Renal cortical epithelial cell (primary cell): ENCODE data around the gene KYNU. TPM values are rescaled to one million over a fixed set of nuclear protein-coding genes. Genes with fewer than 3 reads are reported as not detected.
"Not testable (repeated sequence)": the region's sequence is repeated elsewhere in the genome, so short reads cannot be mapped to it uniquely, and the experiment has no call there.

Experiments used
- DNase-seq: peaks from one replicate; pipeline ENCODE4 v3.0.0-alpha.2; 2011; ENCODE audit warnings: low read depth
- total RNA-seq: library from RNA; depleted of rRNA; stranded (reverse); fragments of >200 nt; gene quantifications from 2 replicates; pipeline ENCODE4 v1.2.3, GENCODE V29; 2014

KYNU gene
- total RNA-seq, 1 donor from 2014 or later = 1.6 TPM

DNA sequence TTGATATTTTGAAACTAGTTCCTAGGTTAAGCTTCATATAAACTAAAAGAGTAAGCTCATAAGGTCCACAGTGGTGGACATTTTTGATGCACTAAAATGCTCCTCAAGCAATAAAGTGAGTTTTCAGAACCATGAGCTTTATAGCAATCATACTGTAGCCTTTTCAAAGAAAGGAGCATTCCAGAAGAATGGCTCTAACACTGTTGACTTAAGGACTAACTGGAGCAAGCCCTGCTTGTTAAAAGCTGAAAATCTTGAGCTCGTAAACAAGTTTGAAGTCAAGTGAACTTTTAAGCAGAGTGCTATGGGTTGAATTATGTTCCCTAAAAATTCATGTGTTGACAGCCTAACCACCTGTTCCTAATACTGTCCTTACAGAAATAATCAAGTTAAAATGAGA is 38.0 kb downstream of the KYNU start:
- DNase-seq = peak; percentile 54

DNA sequence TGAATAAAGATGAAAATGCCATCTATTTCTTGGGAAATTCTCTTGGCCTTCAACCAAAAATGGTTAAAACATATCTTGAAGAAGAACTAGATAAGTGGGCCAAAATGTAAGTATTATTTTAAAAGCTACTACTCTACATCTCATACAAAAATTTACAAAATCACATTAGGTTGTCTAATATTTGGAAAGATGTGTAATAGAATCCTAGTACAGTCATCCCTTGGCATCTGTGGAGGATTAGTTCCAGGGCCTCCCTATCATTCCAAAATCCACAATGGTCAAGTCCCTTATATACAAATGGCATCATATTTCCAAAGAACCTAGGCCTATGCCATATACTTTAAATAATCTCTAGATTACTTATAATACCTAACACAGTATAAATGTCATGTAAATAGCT is 41.2 kb downstream of the KYNU start:
- DNase-seq = no peak

DNA sequence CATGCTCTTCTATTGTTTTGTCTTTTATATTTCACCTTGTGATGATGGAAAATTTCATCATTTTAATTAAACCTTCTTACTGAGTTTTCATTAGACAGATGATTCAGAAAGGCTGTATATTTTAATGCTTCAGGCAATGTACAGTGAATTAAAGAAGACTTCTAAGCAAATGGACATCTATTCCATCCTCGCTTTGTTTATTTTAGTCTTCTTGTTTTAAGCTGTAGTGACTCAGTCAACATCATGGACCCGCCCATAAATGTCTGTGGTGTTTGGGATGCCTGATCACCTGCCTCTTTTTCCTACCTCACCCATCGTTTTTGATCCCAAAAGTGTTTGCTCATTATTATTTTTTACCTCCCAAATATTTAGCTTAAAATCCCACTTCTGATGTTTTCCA is 43.1 kb downstream of the KYNU start:
- no peak for DNase-seq

DNA sequence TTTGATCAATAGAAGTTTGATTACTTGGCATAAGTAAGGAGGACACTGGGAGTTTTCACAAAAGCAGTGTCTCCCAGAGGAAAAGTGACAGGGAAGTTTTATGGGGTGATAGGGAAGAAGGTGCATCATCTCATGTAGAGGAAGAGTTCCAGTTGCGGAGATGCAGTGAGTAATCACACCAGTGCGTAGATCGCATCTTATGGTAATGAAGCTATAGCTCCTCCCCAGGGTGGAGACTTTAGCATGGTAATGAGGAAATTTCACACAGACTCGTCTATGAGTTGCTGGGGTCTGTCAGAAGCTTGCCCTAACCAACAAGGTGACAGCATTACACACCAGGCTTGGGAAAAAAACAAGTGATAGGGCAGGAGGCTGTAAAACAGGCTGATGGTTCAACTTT is 49.0 kb downstream of the KYNU start:
- no peak for DNase-seq

DNA sequence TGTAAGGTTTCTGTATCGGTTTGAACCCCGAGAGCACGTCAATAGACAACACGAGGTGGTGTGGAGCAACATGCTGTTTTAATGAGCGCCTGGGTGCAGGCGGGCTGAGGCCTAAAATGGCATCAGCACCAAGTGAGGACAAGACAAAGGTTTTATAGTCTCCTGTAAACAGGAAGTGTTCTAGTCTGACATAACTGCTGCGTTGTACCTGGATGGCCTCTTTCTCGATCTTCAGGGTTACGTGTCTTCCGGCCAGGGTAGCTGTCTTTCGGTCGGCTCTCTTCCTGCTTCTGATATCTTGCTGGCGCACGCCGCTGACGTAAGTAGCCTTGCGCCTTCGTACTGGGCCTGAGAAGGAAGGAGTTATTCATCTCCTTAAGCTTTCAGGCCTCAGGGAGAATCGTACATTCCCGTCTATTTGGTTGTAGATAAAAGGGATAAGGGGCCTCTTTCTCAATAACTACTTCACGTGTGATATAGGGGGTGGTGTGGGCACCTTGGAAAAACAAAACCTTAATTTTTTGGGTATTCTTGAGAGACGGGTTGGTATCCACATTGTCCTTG is 53.5 kb downstream of the KYNU start:
- DNase-seq = no peak

DNA sequence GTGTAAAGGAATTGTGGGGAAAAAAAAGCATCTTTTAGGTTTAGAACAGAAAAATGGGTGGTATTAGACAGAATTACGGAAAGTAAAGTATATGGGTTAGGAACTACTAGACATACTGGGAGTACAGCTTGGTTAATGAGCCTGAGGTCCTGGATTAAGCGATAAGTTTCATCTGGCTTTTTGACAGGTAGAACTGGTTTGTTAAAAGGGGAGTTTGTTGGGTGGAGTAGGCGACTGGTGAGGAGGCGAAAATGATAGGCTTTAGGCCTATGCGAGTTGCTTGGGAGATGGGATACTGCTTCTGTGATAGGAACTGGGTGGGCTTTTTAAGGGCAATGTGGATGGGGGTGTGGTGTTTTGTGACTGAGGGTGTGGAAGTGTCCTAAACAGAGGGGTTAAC is 56.5 kb downstream of the KYNU start:
- no peak for DNase-seq

DNA sequence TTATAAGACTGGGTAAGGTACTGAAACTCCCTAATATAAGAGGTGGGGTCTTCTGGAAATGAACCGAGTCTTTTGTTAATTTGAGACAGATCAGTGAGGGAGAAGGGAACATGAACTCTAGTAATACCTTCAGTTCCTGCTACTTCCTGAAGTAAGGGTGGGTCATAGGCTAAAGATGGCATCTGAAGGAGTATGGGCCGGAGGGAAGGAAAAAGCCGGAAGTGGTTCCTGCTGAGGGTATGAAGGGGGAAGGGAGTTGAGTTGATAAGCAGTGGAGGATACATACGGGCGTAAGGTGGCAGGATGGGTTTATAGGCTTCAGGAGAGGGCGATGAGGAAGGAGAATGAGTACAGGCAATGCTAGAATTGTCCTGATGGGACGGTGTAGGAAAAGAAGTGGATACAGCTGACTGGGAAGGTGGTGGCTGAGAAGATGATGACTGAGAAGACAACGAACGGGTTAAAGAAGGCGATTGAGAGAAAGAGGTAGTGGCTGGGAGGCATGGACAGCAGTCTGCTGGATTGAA is 58.2 kb downstream of the KYNU start:
- DNase-seq = no peak

DNA sequence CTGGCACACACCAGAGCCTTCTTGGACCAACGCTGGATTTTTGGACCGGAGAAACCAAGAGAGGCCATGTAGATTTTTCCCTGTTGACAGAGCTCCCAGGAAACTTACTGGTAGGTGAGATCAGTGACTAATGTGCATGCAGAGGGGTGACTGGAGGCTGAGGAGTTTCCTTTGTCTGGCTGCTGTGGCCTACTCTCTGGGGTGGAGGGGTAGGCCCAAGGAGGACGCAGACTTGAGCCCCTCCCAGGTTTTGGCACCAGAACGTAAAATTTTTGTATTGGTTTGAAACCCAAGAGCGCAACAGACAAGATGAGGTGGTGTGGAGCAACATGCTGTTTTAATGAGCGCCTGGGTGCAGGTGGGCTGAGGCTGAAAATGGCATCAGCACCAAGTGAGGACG is 59.2 kb downstream of the KYNU start:
- DNase-seq = no peak

DNA sequence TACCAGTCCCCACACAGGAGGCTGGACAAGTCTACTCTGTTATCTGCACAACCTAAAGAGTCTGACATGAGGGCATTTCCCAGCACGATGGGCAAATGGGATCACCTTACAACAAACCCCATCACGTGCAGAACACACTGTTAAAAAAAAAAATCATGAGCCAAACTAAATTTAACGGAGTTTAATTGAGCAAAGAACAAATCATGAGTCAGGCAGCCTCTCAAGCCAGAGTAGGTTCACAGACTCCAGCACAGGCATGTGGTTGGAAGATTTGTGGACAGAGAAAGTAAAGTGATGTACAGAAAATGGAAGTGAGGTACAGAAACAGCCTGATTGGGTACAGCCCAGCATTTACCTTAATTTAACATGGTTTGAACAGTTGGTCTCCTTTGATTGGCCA is 59.9 kb downstream of the KYNU start:
- DNase-seq = peak; percentile 43

DNA sequence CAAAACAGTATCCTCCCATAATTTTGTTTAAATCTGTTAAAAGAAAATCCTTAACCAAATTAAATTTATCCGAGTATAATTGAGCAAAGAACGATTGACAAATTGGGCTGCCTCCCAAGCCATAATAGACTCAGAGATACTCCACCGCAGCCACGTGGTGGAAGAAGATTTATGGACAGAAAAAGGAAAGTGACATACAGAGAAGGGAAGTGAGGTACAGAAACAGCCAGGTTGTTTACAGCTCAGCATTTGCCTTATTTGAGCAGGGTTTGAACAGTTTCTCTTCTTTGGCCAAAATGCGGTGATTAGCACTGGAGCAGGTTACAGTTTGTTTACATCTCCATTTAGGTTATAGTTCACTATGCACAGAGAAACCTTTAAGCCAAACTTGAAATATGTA is 60.8 kb downstream of the KYNU start:
- DNase-seq = no peak

DNA sequence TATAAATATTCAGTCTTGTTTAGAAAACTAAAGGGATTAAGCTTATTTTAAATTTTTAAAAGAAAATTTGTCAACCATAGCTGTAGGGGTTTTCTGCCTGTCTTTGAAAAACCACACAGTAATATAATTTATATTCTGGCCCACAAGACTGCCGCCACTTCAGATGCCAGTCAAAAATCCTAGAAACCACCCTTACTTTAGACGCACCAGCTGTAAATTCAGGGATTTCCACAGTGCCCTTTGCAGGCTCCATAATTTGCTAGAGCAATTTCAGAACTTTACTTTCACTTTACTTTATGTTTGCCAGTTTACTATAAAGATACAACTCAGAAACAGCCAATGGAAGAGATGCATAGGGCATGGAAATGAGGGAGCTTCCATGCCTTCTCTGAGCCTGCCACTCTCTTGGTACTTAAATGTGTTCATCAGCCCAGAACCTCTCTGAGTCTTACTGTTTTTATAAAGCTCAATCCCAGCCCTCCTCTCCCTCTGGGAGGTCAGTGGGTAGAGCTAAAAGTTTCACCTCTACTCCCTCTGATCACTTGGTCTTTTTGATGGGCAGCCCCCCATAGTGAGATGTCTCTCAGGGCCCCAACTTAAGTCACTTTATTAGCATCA is 63.3 kb downstream of the KYNU start:
- no peak for DNase-seq

DNA sequence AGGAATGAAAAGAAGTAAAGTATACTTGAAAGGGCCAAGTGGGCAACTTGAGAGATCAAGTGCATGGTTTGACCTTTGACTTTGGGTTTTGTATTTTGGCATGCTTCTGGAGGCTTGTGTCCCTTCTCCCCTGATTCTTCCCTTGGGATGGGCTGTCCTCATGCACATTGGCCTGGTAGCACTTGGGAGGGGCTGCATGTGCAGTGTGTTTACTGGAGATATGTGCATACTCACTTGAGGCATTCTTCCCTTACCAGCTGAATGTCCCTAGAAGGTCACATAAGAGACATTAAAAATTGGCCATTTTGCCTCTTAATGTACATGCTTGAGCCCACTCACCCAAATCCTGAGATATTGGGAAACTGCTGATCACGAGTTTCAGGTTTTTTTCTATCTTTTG is 65.2 kb downstream of the KYNU start:
- no peak for DNase-seq

DNA sequence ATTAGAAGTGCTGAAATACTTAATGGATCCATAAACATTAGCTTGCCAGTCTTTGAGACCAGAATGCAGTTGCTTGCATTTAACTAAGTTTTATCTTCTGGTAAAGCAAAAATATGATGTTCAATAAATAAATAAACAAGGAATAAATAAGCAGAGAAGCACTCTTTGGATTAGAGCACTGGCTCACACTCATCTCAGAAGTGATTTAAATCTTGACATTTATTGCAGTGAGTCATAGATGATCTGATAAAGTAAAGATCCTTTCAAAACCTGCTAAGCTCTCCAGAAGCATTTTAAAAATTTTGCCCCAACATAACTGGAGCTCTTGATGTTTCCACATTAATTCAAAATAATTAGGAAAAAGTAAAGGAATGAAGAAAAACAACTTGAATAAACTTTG is 66.8 kb downstream of the KYNU start:
- DNase-seq = peak; percentile 50

DNA sequence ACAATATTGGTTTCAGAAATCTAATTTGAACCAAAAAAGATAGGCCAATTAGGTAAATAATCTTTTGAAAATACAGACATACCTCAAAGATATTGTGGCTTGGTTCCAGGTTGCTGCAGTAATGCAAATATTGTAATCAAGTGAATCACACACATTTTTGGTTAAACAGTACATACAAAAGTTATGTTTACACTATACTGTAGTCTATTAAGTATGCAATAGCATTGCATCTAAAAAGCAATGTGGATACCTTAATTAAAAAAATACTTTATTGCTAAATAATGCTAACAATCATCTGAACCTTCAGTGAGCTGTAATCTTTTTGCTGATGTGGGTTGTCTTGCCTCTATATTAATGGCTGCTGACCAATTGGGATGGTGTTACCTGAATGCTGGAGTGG is 67.3 kb downstream of the KYNU start:
- DNase-seq = no peak

DNA sequence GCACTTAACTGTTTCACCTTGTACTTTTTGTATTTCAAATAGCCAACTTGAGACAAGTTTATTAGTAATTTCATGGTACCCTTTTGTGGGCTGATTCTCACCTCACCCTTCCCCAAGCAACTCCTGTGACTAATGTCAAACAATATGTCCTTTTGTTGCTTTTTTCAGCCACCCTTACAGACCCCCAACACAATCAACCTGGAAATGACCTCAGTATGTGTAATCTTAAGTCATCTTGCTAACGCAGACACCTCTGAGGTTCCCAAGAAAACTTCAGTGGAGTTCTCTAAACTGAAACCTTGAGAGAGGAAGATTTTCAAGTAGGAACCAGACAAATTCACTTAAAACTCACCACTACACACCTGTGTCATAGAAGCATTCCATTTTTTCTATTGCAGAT is 69.5 kb downstream of the KYNU start:
- peak; percentile 9 for DNase-seq

DNA sequence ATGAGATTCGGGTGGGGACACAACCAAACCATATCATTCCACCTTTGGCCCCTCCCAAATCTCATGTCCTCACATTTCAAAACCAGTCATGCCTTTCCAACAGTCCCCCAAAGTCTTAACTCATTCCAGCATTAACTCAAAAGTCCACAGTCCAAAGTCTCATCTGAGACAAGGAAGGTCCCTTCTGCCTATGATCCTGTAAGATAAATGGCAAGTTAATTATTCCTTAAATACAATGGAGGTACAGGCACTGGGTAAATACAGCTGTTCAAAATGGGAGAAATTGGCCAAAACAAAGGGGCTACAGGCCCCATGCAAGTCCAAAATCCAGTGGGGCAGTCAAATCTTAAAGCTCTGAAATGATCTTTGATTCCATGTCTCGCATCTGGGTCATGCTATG is 71.3 kb downstream of the KYNU start:
- not testable (repeated sequence) for DNase-seq

DNA sequence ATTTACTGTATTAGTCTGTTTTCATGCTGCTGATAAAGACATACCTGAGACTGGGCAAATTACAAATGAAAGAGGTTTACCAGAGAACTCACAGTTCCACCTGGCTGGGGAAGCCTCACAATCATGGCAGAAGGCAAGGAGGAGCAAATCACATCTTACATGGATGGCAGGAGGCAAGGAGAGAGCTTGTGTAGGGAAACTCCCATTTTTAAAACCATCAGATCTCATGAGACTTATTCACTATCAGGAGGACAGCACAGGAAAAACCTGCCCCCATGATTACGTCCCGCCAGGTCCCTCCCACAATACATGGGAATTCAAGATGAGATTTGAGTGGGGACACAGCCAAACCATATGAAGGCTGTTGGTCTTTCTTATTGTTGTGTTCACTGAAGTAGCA is 72.9 kb downstream of the KYNU start:
- not testable (repeated sequence) for DNase-seq

DNA sequence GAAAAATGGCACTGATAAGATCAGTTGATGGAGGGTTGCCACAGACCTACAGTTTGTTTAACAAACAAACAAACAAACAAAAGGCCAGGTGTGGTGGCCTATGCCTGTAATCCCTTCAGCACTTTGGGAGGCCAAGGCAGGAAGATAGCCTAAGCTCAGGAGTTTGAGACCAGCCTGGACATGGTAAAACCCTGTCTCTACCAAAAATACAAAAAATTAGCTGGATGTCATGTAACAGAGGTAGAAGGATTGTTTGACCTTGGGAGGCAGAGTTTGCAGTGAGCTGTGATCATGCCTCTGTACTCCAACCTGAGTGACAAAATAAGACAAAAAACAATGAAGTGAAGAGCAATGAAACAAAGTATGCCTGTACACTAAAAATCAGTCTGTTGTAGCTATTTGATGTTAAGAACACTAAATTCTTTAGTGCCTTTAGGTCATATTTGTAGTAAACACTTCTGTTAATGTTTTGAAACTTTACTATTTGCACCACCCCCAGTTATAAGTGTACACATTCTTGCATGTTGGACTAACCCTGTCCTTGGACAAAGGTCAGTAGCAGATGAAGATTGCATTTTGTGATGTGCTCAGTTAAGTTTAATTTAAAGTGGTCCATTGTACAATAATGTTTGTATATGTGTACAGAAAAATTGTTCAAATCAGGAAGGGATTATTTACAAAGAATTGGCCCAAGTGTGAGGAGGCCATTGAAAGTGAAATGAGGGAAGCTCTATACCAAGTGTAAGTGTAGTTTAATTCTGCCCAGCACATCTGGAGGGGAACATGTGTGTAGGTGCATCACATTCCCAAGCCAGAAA is 73.9 kb downstream of the KYNU start:
- peak; percentile 14 for DNase-seq

DNA sequence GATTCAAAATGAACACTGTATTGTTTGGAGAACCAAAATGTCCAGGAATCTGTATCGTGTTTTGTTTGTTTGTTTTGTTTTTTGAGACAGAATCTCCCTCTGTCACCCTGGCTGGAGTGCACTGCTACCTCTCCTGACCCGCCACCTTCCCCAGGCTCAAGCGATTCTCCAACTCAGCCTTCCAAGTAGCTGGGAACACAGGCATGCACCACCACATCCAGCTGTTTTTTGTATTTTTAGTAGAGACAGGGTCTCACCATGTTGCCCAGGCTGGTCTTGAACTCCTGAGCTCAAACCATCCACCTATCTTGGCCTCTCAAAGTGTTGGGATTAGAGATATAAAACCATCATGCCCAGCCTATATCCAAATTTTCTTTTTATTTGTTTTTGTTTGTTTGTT is 74.6 kb downstream of the KYNU start:
- DNase-seq = no peak

DNA sequence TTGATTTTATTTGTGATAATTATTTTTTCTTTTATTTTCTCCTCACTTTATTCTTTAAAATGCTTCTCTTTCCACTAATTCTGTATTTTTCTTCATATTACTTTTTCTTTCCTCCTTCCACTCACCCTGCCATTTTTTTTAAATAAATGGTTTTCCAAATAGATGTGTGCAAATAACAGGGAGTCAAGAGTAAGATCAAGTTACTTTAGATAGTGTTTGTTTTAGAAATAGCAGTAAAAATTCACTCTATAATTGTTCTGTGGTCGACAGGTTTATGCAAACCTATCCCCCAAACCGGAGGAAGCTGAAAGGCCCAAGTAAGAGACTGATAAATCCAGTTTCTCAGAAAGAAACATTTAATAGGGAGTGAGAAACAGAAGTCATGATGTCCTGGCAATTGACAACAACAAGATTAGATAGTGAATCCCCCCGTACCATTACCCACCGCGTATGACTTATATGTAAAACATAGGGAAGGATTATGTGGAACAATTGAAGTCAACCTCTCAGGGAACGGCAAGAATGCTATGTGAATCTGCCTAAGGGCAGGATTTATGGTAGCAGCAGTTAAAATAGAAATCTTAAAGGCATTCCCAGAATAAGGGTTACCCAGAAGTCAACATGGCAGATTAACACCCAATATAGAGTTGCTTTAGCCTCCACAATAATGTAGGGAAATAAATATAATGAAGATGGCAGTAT is 75.5 kb downstream of the KYNU start:
- no peak for DNase-seq

DNA sequence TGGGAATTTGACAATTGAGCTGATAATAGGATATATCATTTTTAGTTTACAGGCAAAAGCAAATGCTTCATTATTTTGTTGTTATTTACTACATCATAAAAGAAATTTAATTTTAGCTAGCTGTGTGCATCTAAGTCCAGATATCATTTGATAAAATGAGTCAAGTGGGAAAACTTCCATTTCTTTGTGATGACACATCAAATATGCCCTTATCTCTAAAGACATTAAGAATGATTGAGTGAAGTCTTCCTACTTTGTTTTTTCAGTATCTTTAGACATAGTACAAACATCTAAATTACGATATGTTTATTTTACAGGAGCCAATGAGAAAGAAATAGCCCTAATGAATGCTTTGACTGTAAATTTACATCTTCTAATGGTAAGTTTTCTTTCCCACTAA is 77.0 kb downstream of the KYNU start:
- no peak for DNase-seq

DNA sequence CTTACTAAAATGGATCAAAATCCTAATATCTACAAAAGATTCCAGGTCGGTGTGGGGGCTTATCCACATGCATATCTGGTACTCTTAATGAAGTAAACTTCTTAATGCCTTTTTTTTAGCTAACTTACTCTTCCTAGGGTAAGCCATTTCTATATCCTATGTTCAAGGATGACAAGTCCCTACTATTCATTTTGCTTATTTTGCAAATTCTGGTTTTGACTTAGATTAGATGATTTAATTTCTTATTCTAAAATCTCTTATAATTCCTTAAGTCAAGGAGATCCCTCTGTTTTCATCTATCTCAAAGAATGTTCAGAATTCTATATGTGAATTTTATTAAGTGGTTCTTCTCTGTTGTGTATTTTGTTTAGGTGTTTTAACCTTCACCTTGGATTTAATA is 79.7 kb downstream of the KYNU start:
- DNase-seq = no peak

DNA sequence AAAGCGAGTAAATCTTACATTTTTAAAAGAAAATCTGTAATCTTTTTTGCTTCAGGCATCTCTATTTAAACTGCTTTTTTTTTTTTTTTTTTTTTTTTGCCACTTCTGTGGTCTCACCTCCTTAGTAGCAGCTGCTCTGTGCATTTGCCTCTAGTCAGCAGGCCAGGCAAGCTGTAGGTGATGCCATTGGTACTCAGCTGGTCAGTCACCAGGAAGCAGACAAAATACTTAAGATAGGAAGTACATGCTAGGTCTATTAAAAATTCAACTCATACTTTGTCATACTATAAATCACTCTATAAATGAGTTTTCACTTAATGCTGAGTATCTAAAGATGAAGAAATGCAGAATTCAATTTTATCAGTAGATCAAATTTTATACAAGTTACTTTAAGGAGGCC is 83.7 kb downstream of the KYNU start:
- no peak for DNase-seq
